ENCODE measurements around the gene PIBF1.
"Not testable (repeated sequence)": the region's sequence is repeated elsewhere in the genome, so short reads cannot be mapped to it uniquely, and the experiment has no call there.

PIBF1 gene

GRCh38 chr13:72804301-72804700 is 22.4 kb downstream of the PIBF1 start:
- H3K4me3 ChIP-seq (ENCODE audit: low read depth in 1 of 2, low read length in 2 of 2), result no peak overlapping the region
- H3K9ac ChIP-seq (ENCODE audit: low read depth, low read length), result no peak overlapping the region
- H3K4me1 ChIP-seq (ENCODE audit: insufficient read depth, low read length), result no peaks in the 10 kb centered on the region
- no peak overlapping the region for H2AFZ ChIP-seq (ENCODE audit: low read depth, low read length)
- no peaks in the 10 kb centered on the region for H3K79me2 ChIP-seq (ENCODE audit: insufficient read depth, low read length)
- H3K4me2 ChIP-seq (ENCODE audit: insufficient read depth, low read length), result no peak overlapping the region
- no peak overlapping the region for H3K27ac ChIP-seq (ENCODE audit: low read length)
- DNase-seq, result no peak
- ATAC-seq (ENCODE audit: insufficient read depth, low read depth), result no peak
- no peaks in the 10 kb centered on the region for H3K9me3 ChIP-seq (ENCODE audit: insufficient read depth, low read length, severe bottlenecking)
- peaks cover 51% of the 10 kb centered on the region for H3K36me3 ChIP-seq (ENCODE audit: insufficient read depth, low read length)
- TF ChIP-seq EZH2 (IDR thresholded peaks at IDR 0.05; ENCODE audit: borderline replicate concordance, low read depth, low read length, severe bottlenecking), result no peak
- no peak for TF ChIP-seq CTCF (IDR thresholded peaks at IDR 0.05; ENCODE audit: borderline replicate concordance, extremely low read depth, low read length, poor library complexity, severe bottlenecking)
- no peaks in the 10 kb centered on the region for H4K20me1 ChIP-seq (ENCODE audit: insufficient read depth, low read length)
- H3K27me3 ChIP-seq (ENCODE audit: insufficient read depth, low read length, poor library complexity), result no peaks in the 10 kb centered on the region

DNA sequence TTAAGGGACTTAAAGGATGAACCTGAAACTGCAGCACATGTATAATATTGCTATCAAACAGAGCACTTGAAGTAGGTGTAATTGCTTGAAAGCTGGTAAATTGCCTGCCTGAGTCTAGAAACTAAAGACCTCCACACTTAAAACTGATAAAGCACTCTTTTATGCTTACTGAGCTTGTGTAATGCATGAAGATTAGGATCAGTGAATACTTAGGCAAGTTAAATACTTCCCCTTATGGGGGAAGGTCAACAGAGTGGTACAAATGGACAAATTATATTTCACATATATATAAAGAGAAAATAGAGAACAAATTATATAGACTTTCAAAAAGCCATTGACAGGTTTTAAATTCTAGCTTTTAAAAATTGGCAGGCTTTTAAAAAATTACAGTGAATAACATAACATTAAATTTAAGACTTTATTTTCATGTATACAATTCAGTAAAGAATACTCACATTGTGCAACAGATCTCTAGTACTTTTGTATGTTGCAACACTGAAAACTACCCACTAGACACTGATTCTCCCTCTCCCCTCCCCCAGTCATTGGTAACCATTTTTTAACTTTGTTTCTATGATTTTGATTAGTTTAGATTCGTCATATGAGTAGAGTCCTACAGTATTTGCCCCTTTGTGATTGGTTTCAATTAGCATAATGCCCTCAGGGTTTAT is 23.9 kb downstream of the PIBF1 start:
- no peak overlapping the region for H3K9ac ChIP-seq (ENCODE audit: low read depth, low read length)
- ATAC-seq (ENCODE audit: insufficient read depth, low read depth) (no peak), DNase-seq (no peak)
- H3K4me2 ChIP-seq (ENCODE audit: insufficient read depth, low read length), result no peak overlapping the region
- H3K79me2 ChIP-seq (ENCODE audit: insufficient read depth, low read length), result no peaks in the 10 kb centered on the region
- no peaks in the 10 kb centered on the region for H3K9me3 ChIP-seq (ENCODE audit: insufficient read depth, low read length, severe bottlenecking)
- H2AFZ ChIP-seq (ENCODE audit: low read depth, low read length), result no peak overlapping the region
- H3K4me1 ChIP-seq (ENCODE audit: insufficient read depth, low read length), result no peaks in the 10 kb centered on the region
- TF ChIP-seq EZH2 (IDR thresholded peaks at IDR 0.05; ENCODE audit: borderline replicate concordance, low read depth, low read length, severe bottlenecking) (no peak), CTCF (IDR thresholded peaks at IDR 0.05; ENCODE audit: borderline replicate concordance, extremely low read depth, low read length, poor library complexity, severe bottlenecking) (no peak)
- peaks cover 38% of the 10 kb centered on the region for H3K36me3 ChIP-seq (ENCODE audit: insufficient read depth, low read length)
- H3K4me3 ChIP-seq (ENCODE audit: low read depth in 1 of 2, low read length in 2 of 2), result no peak overlapping the region
- H3K27me3 ChIP-seq (ENCODE audit: insufficient read depth, low read length, poor library complexity), result no peaks in the 10 kb centered on the region
- no peaks in the 10 kb centered on the region for H4K20me1 ChIP-seq (ENCODE audit: insufficient read depth, low read length)
- no peak overlapping the region for H3K27ac ChIP-seq (ENCODE audit: low read length)

DNA sequence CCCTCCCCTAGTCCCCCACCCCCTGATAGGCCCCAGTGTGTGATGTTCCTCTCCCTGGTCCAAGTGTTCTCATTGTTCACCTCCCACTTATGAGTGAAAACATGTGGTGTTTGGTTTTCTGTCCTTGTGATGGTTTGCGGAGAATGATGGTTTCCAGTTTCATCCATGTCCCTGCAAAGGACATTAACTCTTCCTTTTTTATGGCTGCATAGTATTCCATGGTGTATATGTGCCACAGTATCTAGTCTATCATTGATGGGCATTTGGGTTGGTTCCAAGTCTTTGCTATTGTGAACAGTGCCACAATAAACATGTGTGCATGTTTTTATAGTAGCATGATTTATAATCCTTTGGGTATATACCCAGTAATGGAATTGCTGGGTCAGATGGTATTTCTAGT is 24.6 kb downstream of the PIBF1 start:
- not testable (repeated sequence) for H3K4me1 ChIP-seq (ENCODE audit: insufficient read depth, low read length); H4K20me1 ChIP-seq (ENCODE audit: insufficient read depth, low read length); ATAC-seq (ENCODE audit: insufficient read depth, low read depth); H3K4me3 ChIP-seq (ENCODE audit: low read depth in 1 of 2, low read length in 2 of 2); H3K9ac ChIP-seq (ENCODE audit: low read depth, low read length); DNase-seq; H2AFZ ChIP-seq (ENCODE audit: low read depth, low read length); H3K9me3 ChIP-seq (ENCODE audit: insufficient read depth, low read length, severe bottlenecking); H3K4me2 ChIP-seq (ENCODE audit: insufficient read depth, low read length); H3K27me3 ChIP-seq (ENCODE audit: insufficient read depth, low read length, poor library complexity); H3K27ac ChIP-seq (ENCODE audit: low read length); H3K79me2 ChIP-seq (ENCODE audit: insufficient read depth, low read length)
- H3K36me3 ChIP-seq (ENCODE audit: insufficient read depth, low read length), result peaks cover 38% of the 10 kb centered on the region

- Histone ChIP-seq H3K4me3 (ENCODE audit: low read depth in 1 of 2, low read length in 2 of 2) (no peak overlapping the region), H4K20me1 (ENCODE audit: insufficient read depth, low read length) (no peaks in the 10 kb centered on the region), H3K9ac (ENCODE audit: low read depth, low read length) (no peak overlapping the region), H3K36me3 (ENCODE audit: insufficient read depth, low read length) (peaks cover 43% of the 10 kb centered on the region), H2AFZ (ENCODE audit: low read depth, low read length) (no peak overlapping the region), H3K27ac (ENCODE audit: low read length) (no peak overlapping the region), H3K4me2 (ENCODE audit: insufficient read depth, low read length) (no peak overlapping the region), H3K27me3 (ENCODE audit: insufficient read depth, low read length, poor library complexity) (no peaks in the 10 kb centered on the region), H3K79me2 (ENCODE audit: insufficient read depth, low read length) (no peaks in the 10 kb centered on the region), H3K4me1 (ENCODE audit: insufficient read depth, low read length) (no peaks in the 10 kb centered on the region), H3K9me3 (ENCODE audit: insufficient read depth, low read length, severe bottlenecking) (no peaks in the 10 kb centered on the region)
- DNase-seq (no peak), ATAC-seq (ENCODE audit: insufficient read depth, low read depth) (no peak)
- TF ChIP-seq EZH2 (IDR thresholded peaks at IDR 0.05; ENCODE audit: borderline replicate concordance, low read depth, low read length, severe bottlenecking) (no peak), CTCF (IDR thresholded peaks at IDR 0.05; ENCODE audit: borderline replicate concordance, extremely low read depth, low read length, poor library complexity, severe bottlenecking) (peak; percentile 61)
These were observed 27.1 kb downstream of the PIBF1 start for GRCh38 chr13:72808917-72809500.

Data from DND-41 (cell line).